HG03066 (cell line): Measurements from ENCODE around the gene M6PR.
A peak's percentile ranks its signal among the peaks of the same experiment; 100 is the strongest.
"Not testable (repeated sequence)": the region's sequence is repeated elsewhere in the genome, so short reads cannot be mapped to it uniquely, and the experiment has no call there.

ENCODE experiments used
- ATAC-seq: cut with Tn5 transposase; IDR thresholded peaks from one replicate; pipeline ENCODE4 v1.9.1; 2021; ENCODE audit warnings: low read depth; ENCODE audit not compliant: unreplicated experiment

The M6PR gene

DNA sequence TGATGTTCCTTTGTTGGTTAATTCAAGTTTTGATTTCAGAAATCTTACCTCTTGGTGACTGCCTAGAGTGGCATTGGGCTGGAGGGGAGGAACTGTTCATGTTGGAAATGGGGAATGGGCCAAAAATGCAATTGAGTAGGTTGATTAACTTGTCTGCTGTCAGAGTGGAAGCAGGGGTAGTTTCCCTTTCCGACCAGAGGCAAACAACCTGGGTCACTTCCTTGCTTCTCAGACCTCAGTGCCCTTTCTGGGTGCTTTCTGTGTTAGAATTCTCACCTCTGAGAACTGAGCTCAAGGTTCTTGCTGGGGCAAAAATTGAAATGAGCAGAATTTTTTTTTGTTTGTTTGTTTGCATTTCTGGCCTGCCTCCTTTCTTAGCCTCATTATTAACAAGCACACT is 2.3 kb upstream of the M6PR start:
- no peak for ATAC-seq

DNA sequence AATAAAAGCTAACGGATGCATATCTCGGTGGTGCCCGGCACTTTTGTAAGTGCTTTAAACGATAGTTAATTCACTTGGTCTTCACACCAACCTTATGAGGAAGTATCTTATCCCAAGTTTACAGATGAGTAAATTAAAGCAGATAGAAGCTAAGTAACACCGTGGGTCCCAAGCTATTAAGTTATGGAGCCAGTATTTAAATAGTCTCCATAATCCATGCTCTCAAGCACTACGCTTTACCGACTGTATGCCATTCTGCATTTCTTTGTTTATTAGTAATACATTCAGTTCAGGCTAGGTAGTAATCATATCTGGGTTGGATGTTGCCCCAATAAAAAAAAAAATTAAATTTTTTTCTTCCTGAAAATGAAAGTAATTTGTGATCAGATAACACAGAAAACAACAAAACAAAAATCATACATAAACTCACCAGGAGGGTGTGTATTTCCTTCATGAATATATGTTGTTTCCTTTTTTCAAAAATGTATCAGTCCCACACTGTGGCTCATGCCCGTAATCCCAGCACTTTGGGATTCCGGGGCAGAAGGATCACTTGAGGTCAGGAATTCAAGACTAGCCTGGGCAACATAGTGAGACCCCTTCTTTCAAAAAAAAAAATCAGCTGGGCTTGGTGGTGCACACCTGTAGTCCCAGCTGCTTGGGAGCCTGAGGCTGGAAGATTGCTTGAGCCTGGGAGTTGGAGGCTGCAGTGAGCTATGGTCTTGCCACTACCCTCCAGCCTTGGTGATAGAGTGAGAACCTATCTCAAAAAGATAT is 1.4 kb upstream of the M6PR start:
- no peak for ATAC-seq

DNA sequence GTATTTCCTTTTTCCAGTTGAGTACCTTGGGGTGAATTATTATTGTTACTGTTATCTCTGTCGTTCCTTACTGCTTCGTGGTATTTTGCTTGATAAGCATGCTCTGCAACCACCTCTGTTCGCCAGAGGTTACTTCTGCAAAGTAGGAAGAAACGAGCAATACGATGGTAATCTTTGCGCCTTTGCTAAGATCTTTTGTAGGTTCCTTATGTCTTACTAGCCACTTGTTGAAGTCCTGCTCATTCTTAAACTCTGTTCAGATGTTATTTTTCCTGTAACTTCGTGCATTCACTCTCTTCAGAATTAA is 729 bp upstream of the M6PR start:
- ATAC-seq = no peak

DNA sequence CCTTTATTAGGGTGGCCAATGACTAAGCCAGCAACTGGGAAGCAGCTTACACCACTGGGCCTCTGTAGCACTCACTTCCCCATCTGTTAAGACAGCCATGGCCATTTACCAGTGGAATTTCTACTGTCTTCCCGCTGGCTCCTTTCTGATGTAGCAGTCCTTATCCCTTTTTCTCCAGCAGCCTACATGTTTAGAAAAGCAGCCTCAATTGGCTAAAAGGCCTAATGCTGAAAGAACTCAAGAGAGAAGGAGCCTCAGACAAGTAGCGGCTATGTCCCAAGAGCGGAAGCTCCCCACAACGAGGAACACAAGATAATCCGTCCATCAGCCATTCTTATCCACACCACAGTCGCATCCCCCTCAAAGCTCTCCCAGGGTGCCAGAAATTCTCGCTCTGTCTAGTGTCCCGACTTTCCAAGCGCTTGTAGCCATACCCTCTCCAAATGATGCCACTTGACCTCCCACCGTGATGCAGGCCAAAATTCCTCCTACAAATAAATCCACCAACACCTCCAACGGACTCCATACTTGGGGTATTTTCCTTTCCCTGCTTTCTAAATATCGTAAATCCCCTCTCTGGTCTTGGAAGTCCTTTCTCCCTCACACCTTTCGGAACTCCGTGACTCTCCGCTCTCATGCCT is 624 bp downstream of the M6PR start:
- no peak for ATAC-seq

DNA sequence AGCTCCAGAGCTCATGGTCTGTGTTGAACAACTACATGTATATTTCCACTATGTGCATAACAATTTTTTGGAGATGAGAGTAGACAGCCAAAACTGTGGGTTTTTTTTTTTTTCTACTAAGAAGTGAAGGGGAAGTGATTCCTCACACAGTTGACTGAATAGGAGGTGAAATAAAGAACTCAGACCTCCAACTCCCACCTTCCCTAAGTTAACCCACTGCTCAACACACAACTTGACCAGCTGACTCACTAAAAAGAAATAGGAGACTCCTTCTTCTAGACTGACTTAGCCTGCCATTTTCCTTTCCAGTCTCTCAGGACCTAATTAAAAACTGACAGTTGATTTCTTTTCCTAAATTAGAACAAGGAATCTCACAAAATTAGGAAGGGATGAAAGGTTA is 1.7 kb downstream of the M6PR start:
- no peak for ATAC-seq

DNA sequence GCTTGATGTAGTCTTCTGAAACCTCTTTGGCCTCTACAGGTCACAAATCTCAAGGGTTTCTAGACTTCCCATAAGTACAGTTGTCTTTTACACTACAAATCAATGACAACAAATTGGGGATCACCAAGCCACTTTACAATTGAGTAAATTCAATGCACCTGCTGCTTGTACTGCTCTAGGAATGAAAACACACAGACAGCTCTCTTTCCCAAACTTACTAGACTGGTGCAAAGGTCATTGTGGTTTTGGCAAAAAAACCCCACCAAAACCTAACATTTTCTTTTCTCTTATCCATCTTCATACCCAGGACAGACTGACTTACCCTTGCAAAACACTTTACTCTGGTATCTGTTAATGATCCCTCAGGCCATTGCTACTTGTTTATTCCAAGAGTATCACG is 2.7 kb downstream of the M6PR start:
- ATAC-seq = no peak

DNA sequence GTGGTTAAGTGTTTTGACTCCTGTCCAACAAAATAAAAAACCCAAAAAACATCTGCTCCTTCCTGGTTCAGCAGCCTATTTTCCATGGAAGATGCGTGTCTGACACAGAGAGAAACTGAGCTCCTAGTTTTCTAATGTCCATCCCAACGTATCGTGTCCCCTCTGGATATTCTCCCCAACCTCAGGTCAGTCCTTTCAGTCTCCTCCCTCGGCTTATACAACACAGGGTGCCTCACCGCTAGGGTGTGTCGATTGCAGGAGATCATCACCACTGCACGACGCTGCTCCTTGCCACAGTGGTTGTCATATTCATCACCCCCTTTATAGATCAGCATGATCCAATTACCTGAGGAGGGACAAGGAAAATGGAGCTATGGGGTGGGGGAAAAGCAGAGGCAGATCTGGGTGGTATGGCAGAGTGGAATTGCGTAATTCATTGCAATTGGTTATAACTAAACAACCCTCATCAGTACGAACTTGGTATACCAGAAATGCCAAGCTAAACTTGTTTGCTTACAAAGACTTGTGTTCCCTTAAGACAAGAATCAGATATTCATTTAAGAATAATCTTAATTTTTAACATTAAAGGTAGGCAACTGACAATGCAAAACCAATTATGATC is 5.8 kb downstream of the M6PR start:
- ATAC-seq = no peak

DNA sequence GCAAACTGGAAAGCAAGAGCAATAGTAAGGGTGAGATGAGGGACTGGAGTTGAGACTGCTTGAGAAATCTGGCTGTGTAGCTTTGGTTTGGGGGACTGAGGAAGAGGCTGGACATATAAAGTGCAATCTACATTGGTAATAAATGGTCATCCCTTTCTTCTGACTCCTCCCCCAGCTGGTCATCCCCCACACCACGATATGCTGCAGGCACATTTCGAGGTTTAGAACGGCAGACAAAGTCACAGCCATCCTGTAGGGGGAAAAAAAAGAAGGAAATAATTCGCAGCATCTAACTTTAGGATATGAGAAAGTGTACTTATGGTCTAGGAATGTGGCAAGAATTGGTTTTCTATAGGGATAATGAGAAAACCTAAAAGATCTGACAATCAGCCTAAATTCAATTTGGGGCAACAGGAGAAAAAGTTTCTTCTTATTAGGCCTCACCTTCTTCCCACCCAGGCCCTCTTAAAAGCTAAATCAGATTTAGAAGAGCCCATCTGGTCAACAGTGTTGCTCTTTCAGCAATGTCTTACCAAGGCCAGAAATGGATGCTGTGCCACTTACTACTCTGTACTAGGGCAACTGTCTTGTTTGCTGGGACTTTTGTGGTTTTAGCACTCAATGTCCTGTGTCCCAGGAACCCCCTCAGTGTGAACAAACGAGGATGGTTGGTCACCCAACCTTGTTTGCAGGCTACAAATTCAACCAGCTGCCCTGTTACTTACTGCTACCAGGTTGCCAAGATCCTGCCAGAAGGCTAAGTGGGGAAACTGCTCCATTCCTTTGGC is 7.6 kb downstream of the M6PR start:
- ATAC-seq = no peak

DNA sequence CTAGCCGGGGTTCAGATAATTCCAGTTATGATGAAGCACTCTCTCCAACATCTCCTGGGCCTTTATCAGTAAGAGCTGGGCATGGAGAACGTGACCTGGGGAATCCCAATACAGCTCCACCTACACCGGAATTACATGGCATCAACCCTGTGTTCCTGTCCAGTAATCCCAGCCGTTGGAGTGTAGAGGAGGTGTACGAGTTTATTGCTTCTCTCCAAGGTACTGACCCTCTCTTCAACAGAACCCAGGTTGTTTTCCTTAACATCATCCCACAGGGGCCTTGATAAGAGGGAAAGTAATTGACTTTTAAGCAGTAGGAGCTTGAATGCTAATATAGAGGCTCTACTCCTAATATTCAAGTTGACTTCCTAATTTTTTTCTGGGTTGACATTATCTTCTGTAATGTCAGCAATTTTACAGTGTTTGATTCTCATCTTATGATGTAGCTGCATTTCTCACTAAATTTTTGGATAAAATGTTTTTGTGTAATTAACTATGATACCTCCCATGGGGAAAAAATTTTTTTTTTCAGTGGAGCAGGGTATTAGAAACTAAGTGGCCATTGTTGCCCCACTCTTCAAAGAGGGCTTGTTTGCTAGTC is 11.5 kb downstream of the M6PR start:
- ATAC-seq = not testable (repeated sequence)

DNA sequence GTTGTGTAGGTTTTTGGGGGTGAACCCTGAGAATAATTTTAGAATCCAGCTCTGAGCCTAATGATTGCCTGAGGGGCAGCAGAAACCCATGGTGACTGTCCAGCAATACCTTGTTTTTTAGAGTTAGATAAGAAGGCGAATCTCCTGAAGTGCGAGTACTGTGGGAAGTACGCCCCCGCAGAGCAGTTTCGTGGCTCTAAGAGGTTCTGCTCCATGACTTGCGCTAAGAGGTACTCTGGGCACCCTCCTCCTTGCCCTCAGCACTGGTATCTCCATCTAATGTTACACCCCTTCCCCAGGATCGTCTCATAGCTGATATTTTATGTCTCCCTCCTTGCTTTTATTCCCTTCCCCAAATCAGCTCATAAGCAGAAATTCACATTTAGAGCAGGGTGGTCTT is 12.7 kb downstream of the M6PR start:
- ATAC-seq = no peak

DNA sequence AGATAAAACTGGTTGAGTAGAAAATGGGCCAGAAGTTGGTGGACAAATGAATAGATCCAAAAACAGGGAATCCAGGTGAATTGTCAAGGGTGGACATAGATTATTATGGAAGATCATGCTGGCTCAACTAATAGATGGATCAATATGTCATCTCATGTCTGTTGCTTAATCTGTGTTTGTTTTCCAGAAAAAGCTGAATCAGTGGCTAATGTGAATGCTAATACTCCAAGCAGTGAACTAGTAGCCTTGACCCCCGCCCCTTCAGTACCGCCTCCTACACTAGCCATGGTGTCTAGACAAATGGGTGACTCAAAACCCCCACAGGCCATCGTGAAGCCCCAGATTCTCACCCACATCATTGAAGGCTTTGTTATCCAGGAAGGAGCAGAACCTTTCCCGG is 15.4 kb downstream of the M6PR start:
- not testable (repeated sequence) for ATAC-seq

DNA sequence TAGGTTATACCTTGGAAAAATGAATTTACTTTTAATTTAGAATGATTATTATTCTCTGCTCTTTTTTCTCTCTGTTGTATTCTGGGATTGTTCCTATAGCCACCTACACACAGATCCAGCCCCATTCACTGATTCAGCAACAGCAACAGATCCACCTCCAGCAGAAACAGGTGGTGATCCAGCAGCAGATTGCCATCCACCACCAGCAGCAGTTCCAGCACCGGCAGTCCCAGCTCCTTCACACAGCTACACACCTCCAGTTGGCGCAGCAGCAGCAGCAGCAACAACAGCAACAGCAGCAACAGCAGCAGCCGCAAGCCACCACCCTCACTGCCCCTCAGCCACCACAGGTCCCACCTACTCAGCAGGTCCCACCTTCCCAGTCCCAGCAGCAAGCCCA is 17.0 kb downstream of the M6PR start:
- not testable (repeated sequence) for ATAC-seq

DNA sequence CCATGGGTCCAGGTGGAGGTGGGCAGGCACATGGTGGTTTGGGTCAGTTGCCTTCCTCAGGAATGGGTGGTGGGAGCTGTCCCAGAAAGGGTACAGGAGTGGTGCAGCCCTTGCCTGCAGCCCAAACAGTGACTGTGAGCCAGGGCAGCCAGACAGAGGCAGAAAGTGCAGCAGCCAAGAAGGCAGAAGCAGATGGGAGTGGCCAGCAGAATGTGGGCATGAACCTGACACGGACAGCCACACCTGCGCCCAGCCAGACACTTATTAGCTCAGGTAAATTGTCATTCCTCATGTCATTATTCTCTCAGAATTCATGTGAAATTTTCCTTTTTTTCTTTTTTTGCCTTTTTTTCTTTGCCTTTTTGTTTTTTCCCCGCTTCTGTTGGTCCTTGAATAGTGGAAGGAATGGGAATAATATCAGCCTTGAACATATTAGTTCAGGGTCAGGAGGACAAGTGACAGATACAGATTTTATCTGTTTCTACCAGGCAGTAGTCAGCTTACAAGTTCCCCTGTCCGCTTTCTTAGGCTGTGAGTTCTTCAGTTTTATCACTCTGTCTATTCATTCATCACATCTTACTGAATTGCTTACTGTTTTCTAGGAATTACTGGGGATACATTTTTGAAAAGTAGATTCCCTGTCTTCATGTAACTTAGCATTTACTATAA is 18.7 kb downstream of the M6PR start:
- ATAC-seq = not testable (repeated sequence)

DNA sequence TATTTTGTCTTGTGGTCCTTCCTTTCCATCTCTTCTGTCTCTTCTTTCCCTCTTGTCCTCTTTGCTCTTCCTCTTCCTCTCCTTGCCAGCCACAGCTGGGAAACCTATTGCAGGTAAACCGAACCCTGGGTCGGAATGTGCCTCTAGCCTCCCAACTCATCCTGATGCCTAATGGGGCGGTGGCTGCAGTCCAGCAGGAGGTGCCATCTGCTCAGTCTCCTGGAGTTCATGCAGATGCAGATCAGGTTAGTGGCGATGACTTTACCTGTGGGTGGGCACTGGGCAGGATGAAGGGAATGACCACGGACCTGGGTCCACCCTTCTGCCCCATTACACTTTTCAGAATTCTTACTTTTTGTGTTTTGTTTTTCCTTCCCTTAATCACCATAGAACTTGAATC is 26.9 kb downstream of the M6PR start:
- ATAC-seq = no peak

DNA sequence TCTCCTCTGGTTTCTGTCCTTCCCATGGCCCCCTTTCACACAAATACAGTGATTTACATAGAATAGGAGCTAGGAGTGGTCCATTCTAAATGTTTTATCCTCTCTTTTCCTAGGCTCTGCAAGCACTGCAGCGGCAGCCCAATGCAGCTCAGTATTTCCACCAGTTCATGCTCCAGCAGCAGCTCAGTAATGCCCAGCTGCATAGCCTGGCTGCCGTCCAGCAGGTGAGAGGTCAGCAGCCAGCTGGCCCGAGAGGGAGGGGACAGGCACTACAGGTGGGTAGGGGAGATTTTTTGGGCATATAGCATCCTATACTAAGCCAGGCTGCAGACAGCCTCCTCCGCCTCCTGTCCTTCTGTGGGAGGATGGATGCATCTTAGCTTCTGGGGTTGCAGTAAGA is 29.8 kb downstream of the M6PR start:
- not testable (repeated sequence) for ATAC-seq

DNA sequence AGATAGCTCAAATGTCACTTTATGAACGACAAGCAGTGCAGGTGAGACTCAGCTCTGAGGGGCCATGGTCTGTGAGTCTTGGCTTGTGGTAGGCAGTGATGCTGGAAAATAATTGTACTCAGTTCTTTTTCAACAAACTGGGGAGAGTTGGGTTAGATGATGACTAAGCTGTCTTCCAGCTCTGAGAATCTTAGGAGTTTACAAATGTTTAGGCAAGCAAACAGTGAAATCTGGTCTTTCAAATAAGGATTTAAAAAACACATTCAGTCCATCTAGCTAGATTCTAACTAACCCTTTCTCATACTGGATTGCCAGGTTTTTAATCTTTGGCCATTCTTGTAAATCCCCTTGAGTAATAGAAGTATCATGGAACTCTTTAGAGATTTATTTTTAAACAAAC is 31.7 kb downstream of the M6PR start:
- no peak for ATAC-seq

DNA sequence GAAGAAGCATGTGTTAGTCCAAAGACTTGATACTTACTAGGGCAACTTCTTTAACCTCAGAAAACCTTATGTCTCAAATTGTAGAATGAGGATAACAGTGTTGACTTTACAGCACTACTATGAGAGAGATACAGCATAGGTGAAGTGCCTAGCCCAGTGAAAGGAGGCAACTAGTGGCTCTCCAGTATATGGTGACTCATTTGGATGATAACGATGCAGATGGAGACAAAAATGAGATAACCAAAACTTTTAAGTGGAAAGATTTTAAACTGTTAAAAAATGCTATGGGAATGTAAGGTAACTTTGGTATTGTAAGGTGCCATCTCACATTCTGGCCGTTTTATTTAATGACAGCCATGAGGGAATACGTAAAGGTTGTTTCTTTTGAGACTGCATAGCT is 32.4 kb downstream of the M6PR start:
- no peak for ATAC-seq

DNA sequence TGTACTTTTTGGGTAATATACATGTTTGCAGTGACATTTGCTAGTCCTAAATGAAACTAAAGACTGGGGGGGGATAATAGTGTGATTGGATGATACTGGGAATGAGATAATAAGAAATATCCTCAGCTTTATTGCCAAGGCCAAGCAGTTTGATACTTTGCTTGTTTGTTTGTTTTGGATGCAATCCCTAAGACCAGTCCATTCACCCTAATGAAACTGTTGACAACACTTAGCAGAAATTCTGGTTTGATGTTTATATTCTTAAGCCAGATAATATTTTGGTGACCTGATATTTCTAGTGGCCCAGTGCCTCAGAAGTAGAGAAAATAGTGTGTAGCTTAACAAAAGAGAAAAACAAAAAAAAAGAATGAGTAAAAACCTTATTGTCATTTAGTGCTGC is 33.3 kb downstream of the M6PR start:
- ATAC-seq = no peak

DNA sequence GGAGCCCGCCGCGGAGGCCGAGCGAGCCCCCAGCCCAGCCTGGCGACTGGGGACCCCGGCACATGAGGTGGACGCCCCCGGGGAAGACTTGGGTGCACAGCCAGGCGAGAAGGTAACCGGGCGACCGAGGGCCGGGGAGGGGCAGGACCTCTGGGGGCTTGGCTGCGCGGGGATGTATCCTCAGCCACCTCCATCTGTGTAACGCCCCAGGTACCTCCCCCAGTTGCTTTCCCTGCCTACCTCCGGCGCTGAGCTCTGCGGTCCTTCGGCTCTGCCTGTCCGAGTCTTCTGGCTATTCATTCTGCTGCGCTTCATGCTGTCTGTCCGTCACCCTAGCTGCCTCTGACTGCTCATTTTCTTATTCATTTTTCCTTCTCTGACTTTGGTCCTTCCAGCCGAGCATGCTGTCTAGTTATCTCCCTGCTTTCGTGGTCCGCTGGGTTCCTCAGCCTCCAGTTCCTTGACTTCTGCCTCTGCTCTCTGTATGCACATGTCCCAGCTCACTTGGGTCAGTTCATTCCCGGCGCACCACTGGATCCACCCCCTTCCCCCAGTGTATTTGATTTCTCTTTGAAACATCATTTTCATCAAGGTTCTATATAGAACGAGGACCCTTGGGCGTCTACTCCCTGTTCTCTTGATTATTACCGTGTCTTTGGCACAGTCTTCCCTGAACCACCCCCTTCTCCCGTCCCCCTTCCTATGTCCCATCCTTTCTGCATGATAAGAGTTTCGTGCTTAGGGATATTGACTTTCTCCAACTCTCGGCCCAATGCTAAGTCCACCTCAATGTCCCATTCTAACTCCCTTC is 34.5 kb downstream of the M6PR start:
- peak; percentile 81 for ATAC-seq
